AG08395 (cell line): ENCODE measurements around the gene GPATCH8.

Experiments
- DNase-seq: peaks from one replicate; pipeline ENCODE4 v3.0.0; 2012; ENCODE audit warnings: mixed read lengths, low spot score

The GPATCH8 gene

DNA sequence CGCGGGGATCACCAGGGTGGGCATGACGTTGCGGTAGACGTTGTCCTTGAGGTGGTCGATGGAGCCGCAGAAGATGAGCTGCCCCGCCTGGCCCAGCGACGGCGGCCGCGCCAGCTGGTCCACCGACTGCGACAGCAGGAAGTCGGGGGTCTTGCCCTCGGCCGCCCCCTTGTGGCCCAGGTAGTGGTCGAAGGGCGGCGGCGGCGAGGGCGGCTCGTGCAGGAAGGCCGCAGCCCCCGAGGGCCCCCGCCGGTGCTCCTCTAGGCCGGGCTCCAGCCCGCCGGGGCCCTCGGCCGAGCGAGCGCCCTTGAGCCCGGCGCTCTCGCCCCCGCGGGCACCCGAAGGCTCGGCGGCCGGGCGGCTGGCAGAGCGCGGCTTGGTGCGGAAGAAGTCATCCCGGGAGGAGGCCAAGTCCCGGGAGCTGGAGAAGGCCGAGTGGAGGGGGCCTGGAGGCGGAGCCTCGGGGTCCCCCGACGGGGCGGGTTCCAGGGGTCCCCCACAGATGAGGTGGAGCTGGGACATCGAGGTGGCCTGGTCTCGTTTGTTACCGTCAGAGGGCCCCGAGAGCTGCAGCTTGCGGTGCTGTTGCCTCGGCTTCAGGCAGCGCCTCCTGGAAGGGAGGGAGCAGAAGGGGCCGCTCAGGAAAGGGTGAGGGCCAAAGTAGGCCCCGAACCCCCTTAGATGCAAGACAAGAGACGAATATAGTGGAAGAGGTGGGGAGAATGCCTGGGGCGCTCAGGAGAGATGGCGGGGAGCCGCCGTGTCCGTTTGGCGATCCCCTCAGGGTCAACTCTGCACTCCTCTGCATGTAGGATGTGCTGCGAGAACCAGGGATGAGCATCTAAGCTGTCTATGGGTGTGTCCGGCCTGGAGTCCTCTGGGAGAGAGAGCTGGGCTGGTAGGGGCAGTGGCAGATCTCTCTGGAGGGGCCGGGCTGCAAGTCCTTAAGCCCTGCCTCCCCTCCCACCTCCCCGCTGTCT is 148.3 kb downstream of the GPATCH8 start:
- no peak for DNase-seq

DNA sequence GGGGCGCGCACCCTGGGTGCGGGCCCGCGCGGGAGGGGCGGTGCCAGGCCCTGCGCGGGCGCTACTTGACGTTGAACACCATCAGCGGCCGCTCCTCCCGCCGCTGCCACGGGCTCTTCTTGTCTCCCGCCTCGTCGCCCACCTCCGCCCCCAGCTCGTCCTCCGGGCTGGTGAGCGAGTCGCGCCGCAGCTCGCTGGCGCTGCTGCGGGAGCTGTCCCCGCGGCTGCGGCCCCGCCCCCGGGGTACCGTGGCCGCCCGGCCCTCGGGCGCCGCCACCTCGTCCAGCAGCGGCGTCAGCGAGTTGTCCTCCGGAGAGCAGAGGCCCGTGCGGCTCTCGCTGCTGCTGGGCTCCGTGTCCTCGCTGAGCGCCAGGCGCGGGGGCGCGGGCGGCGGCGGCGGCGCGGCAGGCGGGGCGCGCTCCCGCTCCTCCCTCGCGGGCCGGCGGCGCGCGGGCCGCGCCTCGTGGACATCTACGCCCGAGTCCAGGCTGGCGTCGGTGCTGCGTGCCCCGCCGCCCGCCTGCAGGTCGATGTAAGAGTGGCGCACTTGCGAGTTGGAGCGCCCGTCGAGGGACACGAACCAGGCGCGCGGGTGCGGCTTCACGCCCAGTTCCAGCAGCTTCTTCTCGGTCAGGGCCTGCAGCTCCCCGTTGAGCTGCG is 149.4 kb downstream of the GPATCH8 start:
- DNase-seq, result peak; percentile 50

DNA sequence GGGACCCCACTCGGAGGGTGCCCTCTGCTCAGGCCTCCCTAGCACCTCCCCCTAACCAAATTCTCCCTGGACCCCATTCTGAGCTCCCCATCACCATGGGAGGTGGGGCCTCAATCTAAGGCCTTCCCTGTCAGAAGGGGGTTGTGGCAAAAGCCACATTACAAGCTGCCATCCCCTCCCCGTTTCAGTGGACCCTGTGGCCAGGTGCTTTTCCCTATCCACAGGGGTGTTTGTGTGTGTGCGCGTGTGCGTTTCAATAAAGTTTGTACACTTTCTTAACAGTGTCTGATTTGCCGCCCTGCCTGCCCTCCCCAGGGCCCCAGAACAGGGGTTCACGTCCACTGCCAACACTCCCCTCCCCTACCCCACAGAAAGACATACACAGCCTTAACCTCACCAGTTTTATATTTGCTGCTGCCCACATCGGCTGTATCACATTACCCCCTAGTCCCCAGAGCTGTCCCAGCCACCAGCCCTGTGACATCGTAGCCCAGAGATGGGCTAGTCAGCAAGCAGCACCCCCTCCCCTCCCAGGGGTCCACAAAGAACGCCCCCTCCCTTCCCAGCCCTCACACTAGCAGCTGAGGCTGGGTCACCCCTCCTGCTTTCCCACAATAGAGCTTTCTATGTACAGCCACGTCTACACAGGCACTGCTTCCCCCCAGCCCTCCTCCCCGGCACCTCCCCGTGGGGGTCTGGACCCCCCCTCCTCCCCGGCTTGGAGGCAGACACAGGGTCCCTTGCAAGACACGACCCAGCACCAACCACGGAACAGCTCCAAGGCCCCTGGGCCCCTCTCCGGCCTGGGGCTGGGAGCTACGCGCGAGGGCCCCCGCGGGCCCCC is 150.2 kb downstream of the GPATCH8 start:
- no peak for DNase-seq

DNA sequence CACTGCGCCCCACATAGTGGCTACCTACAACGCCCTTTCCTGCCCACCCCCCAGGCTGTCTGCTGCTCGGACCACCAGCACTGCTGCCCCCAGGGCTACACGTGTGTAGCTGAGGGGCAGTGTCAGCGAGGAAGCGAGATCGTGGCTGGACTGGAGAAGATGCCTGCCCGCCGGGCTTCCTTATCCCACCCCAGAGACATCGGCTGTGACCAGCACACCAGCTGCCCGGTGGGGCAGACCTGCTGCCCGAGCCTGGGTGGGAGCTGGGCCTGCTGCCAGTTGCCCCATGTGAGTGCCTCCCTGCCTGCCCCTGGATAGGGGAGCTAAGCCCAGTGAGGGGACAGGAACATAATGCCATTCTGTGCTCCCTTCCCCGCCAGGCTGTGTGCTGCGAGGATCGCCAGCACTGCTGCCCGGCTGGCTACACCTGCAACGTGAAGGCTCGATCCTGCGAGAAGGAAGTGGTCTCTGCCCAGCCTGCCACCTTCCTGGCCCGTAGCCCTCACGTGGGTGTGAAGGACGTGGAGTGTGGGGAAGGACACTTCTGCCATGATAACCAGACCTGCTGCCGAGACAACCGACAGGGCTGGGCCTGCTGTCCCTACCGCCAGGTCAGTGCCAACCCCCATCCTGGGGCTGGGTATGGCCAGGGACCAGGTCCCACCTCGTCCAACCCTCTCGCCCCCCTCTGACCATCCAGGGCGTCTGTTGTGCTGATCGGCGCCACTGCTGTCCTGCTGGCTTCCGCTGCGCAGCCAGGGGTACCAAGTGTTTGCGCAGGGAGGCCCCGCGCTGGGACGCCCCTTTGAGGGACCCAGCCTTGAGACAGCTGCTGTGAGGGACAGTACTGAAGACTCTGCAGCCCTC is 151.0 kb downstream of the GPATCH8 start:
- no peak for DNase-seq

DNA sequence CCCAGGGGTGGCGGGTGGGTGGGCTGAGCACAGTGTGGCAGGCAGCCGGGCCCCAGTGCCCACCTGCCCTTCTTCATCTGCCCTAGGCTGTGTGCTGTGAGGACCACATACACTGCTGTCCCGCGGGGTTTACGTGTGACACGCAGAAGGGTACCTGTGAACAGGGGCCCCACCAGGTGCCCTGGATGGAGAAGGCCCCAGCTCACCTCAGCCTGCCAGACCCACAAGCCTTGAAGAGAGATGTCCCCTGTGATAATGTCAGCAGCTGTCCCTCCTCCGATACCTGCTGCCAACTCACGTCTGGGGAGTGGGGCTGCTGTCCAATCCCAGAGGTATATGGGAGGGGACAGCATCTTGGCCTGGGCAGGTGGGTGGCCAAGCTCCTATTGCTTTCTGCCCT is 151.7 kb downstream of the GPATCH8 start:
- DNase-seq, result no peak

DNA sequence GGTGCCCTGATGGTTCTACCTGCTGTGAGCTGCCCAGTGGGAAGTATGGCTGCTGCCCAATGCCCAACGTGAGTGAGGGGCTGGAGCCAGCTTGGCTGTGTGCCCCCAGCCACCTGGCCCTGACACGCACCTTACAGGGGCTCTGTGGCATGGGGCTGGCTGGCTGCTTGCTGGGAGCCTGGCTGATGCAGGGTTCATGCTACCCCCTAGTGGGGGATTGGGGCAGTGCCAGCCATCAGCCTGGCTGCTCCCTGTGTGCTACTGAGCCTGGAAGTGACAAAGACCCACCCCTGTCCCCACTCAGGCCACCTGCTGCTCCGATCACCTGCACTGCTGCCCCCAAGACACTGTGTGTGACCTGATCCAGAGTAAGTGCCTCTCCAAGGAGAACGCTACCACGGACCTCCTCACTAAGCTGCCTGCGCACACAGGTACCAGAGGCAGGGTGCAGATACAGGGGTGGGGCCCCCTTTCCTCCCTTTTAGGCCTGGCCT is 152.4 kb downstream of the GPATCH8 start:
- peak; percentile 82 for DNase-seq

DNA sequence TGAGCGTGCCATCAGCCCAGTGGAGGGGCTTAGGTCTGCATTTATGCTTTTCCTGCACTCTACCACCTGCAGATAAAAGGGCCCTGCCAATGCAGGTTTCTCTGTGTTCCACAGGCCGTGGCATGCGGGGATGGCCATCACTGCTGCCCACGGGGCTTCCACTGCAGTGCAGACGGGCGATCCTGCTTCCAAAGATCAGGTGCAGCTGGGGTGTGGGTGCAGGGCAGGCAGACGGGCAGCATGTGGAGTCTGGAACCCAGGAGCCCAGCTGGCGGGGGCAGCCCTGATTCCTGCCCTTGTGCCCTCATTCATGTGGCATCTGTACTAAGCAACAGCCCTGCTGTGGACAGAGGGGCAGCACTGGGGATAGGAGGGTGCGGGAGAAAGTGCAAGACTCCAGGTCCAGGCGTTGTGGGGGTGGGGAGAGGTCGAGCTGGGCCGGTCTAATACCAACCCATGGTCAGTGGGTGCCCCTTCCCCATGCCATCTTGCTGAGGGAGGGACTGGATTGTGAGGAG is 153.6 kb downstream of the GPATCH8 start:
- no peak for DNase-seq

DNA sequence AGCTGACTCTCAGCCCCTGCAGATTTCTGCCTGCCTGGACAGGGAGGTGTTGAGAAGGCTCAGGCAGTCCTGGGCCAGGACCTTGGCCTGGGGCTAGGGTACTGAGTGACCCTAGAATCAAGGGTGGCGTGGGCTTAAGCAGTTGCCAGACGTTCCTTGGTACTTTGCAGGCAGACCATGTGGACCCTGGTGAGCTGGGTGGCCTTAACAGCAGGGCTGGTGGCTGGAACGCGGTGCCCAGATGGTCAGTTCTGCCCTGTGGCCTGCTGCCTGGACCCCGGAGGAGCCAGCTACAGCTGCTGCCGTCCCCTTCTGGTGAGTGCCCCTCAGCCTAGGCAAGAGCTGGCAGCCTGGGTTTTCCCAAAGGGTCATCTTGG is 154.2 kb downstream of the GPATCH8 start:
- DNase-seq, result no peak

DNA sequence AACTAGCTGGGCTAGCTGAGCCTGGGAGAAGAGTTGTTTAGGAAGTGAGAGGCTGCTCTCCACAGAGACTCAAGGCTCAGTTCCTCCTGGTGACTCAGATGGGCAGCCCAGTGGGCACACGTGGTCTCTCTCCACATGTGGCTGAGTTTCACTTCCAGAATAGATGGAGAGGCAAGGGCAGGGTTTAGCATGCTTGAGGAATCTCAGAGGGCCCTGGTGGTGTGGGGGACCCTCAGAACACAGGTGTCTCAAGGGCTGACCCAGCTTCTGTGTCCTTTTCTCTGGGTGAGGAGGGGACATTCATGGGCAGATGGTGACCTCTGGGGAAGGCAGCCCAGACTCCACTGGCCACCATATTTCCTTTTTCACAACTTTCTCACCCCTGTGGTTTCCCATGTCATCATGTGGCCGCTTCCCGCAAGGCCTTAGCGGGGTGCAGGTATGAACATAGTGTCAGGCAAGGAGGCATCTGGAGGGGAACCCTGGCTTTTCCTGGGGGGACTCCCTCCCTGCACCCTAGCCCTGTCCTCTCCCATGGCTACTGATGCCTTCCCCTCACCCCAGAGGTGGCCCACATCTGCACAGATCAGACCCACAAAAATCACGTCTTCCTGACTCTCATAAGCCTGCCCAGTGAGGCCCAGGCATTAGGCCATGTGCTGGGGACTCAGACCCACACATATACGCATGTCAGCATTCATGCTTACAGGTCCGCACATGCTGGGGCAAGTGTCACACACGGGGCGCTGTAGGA is 154.8 kb downstream of the GPATCH8 start:
- DNase-seq, result peak; percentile 73
